ENCODE data around the gene FUT1.

The FUT1 gene

DNA sequence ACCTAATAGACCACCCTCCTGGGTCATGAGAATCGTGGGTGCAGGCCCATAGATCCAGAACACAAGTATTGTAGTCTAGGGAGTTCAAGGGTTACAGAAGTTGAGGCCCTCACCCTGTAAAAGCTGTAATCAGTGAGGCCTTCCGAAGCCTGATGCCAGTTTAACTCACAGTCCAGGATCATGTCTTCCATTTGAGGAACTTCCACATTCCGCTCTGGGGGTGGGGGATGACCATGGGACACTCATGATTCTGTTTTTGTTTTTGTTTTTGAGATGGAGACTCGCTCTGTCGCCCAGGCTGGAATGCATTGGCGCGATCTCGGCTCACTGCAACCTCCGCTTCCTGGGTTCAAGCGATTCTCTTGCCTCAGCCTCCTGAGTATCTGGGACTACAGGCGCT, 10.3 kb downstream of the FUT1 start:
- no peak overlapping the region for H3K27ac ChIP-seq (ENCODE audit: low read depth, low read length)
- no peak overlapping the region for H4K12ac ChIP-seq (ENCODE audit: low read depth, low read length)
- peaks cover 10 to 11% of the 10 kb centered on the region in 2 experiments for H3K4me1 ChIP-seq (ENCODE audit: control insufficient read depth in 1 of 2, insufficient read depth in 2 of 2, low read length in 2 of 2)
- no peak overlapping the region for H2BK5ac ChIP-seq (ENCODE audit: low read depth, low read length, poor library complexity)
- peaks cover 16% of the 10 kb centered on the region for H3K27me3 ChIP-seq (ENCODE audit: insufficient read depth, low read length)
- H3K4me3 ChIP-seq (ENCODE audit: low read depth, low read length) = no peak overlapping the region
- H4K8ac ChIP-seq (ENCODE audit: low read depth, low read length) = no peak overlapping the region
- peaks cover 6% of the 10 kb centered on the region for H3K79me1 ChIP-seq (ENCODE audit: low read length)
- no peak overlapping the region for H3K9ac ChIP-seq (ENCODE audit: low read length)
- no peak overlapping the region for H3K4ac ChIP-seq (ENCODE audit: low read depth, low read length)
- H3K14ac ChIP-seq (ENCODE audit: low read length) = no peak overlapping the region
- no peak overlapping the region for H2AFZ ChIP-seq (ENCODE audit: insufficient read depth, low read length, poor library complexity)
- no peak overlapping the region for H4K91ac ChIP-seq (ENCODE audit: low read depth, low read length)
- WGBS (ENCODE audit: extremely low coverage, insufficient coverage, insufficient read length) = no CpG with 5 or more reads among the region's 11 CpGs
- H2BK12ac ChIP-seq (ENCODE audit: low read length) = no peak overlapping the region
- H3K36me3 ChIP-seq (ENCODE audit: control insufficient read depth in 1 of 2, insufficient read depth in 2 of 2, low read length in 2 of 2) = no peaks in the 10 kb centered on the region
- DNase-seq = no peak
- H3K4me2 ChIP-seq (ENCODE audit: low read length) = no peak overlapping the region
- no peak overlapping the region for H2AK5ac ChIP-seq (ENCODE audit: low read length)
- no peak overlapping the region for H3K23ac ChIP-seq (ENCODE audit: low read length)
- peaks cover 8% of the 10 kb centered on the region for H3K9me3 ChIP-seq (ENCODE audit: insufficient read depth, low read depth, low read length)
- H3K79me2 ChIP-seq (ENCODE audit: control insufficient read depth, insufficient read depth, low read length, poor library complexity) = no peaks in the 10 kb centered on the region
- no peak overlapping the region for H2BK120ac ChIP-seq (ENCODE audit: insufficient read depth, low read length, poor library complexity)
- no peak overlapping the region for H3K18ac ChIP-seq (ENCODE audit: low read length)

DNA sequence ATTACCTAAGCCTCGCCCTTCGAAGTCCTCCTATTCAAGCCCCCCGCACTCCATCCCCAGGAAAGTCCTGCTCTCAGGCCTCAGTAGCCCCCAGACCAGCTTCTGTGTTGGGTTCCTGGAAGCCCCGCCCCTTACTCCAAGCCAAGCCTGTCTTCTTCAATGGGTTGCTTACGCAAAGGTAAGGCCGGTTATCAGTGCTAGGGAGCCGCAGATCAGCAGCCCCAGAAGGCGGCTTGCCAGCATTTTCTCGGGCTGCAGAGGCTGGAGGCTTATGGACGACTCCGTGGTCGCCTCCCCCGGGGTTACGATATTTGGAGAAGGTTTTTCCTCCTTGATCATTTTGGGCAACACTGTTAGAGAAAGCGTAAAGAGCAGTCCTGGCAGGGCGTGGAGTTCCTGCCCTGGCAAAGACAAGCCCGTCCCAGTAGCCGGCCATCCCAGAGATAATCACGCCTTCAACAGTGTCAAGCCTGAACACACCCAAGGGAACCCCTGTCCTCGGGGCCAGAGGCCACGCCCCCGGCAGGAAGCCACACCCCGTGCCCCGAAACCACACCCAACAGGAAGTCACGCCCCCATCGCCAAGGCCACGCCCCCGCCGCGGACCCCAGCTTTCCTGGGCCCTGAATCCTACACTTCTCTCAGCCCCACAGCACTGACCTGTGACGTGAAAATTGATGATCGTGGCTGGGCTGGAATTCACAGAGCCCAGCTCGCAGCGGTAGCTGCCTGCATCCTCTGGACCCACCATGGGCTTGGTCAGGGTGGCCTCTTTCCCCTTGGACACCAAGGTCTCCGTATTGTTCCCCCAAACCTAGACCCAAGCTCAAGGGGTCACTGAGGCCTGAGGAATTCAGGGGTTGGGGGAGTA, 11.1 kb downstream of the FUT1 start:
- peak in 1 of 2 donors; percentile 23 for DNase-seq
- Histone ChIP-seq H2BK120ac (ENCODE audit: insufficient read depth, low read length, poor library complexity) (no peak overlapping the region), H3K4me3 (ENCODE audit: low read depth, low read length) (no peak overlapping the region), H3K4me1 (ENCODE audit: control insufficient read depth in 1 of 2, insufficient read depth in 2 of 2, low read length in 2 of 2) (peaks cover 9 to 10% of the 10 kb centered on the region in 2 experiments), H2BK5ac (ENCODE audit: low read depth, low read length, poor library complexity) (no peak overlapping the region), H3K23ac (ENCODE audit: low read length) (no peak overlapping the region), H3K18ac (ENCODE audit: low read length) (no peak overlapping the region), H3K27ac (ENCODE audit: low read depth, low read length) (no peak overlapping the region), H4K12ac (ENCODE audit: low read depth, low read length) (no peak overlapping the region), H2BK12ac (ENCODE audit: low read length) (no peak overlapping the region), H4K8ac (ENCODE audit: low read depth, low read length) (no peak overlapping the region), H3K9me3 (ENCODE audit: insufficient read depth, low read depth, low read length) (peaks cover 8% of the 10 kb centered on the region), H2AK5ac (ENCODE audit: low read length) (no peak overlapping the region), H3K79me1 (ENCODE audit: low read length) (peaks cover 4% of the 10 kb centered on the region), H3K4me2 (ENCODE audit: low read length) (no peak overlapping the region), H3K4ac (ENCODE audit: low read depth, low read length) (no peak overlapping the region), H4K91ac (ENCODE audit: low read depth, low read length) (no peak overlapping the region), H3K9ac (ENCODE audit: low read length) (no peak overlapping the region), H3K14ac (ENCODE audit: low read length) (no peak overlapping the region), H3K79me2 (ENCODE audit: control insufficient read depth, insufficient read depth, low read length, poor library complexity) (no peaks in the 10 kb centered on the region), H2AFZ (ENCODE audit: insufficient read depth, low read length, poor library complexity) (no peak overlapping the region), H3K27me3 (ENCODE audit: insufficient read depth, low read length) (peaks cover 16% of the 10 kb centered on the region), H3K36me3 (ENCODE audit: control insufficient read depth in 1 of 2, insufficient read depth in 2 of 2, low read length in 2 of 2) (no peaks in the 10 kb centered on the region)
- no CpG with 5 or more reads among the region's 35 CpGs for WGBS (ENCODE audit: extremely low coverage, insufficient coverage, insufficient read length)

DNA sequence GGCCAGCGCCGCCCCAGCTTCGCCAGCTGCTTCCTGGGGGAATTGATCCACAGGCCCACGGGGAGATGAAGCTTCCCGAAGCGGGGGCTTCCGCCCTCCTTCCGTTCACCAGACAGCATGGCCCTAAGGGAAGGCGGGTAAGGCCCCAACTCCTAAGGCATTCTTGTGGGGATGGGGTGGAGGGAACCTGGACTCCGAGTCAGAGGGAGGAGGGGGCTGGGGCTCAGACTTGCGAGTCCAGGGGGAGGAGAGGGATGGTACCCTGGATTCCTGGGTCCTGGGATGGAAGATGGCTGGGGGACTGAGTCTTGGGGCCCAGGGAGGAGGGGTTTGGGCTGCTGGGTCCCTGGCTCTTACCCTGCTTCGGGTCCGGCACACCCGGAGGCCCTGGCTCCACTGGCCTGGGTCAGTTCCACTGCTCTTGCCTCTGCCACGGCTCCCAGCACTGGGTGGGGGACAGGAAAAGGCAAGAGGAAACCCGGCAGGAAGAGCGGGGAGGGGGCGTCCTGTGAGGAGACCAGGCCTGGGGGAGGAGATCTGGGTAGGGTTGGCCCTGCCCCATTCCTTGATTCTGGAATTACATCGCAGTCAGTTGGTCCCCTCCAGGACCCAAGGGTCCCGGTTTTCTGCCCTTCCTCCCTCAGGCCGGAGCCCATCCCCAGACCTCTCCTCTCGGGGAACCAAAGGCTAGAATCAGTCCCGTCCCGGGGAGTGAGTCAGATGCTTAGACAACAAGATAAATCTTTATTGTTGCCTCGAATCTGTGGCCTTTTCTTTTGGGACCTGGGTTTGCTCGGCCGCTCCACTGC, 12.1 kb downstream of the FUT1 start, which contains the start of gene RASIP1:
RASIP1 (minus strand) TSS at position 447 of the 809 bp plus-strand sequence; CDS start at position 119, 328 bp downstream.
- peaks cover 4% of the 10 kb centered on the region for H3K9me3 ChIP-seq (ENCODE audit: insufficient read depth, low read depth, low read length)
- peaks cover 16% of the 10 kb centered on the region for H3K27me3 ChIP-seq (ENCODE audit: insufficient read depth, low read length)
- H3K4ac ChIP-seq (ENCODE audit: low read depth, low read length) = no peak within 1 kb of the TSS
- DNase-seq = no peak
- WGBS (ENCODE audit: extremely low coverage, insufficient coverage, insufficient read length) = no CpG with 5 or more reads among the region's 27 CpGs
- no peak within 1 kb of the TSS for H4K8ac ChIP-seq (ENCODE audit: low read depth, low read length)
- H3K79me1 ChIP-seq (ENCODE audit: low read length) = peaks cover 4% of the 10 kb centered on the region
- H3K4me2 ChIP-seq (ENCODE audit: low read length) = peak within 1 kb of the TSS; percentile 72
- no peaks in the 10 kb centered on the region for H3K36me3 ChIP-seq (ENCODE audit: control insufficient read depth in 1 of 2, insufficient read depth in 2 of 2, low read length in 2 of 2)
- no peak within 1 kb of the TSS for H3K27ac ChIP-seq (ENCODE audit: low read depth, low read length)
- no peak within 1 kb of the TSS for H2AFZ ChIP-seq (ENCODE audit: insufficient read depth, low read length, poor library complexity)
- H3K23ac ChIP-seq (ENCODE audit: low read length) = no peak within 1 kb of the TSS
- no peak within 1 kb of the TSS for H3K14ac ChIP-seq (ENCODE audit: low read length)
- peak within 1 kb of the TSS; percentile 33 for H3K4me3 ChIP-seq (ENCODE audit: low read depth, low read length)
- no peak within 1 kb of the TSS for H2AK5ac ChIP-seq (ENCODE audit: low read length)
- H3K79me2 ChIP-seq (ENCODE audit: control insufficient read depth, insufficient read depth, low read length, poor library complexity) = no peaks in the 10 kb centered on the region
- H4K12ac ChIP-seq (ENCODE audit: low read depth, low read length) = no peak within 1 kb of the TSS
- peaks cover 9 to 10% of the 10 kb centered on the region in 2 experiments for H3K4me1 ChIP-seq (ENCODE audit: control insufficient read depth in 1 of 2, insufficient read depth in 2 of 2, low read length in 2 of 2)
- H2BK120ac ChIP-seq (ENCODE audit: insufficient read depth, low read length, poor library complexity) = no peak within 1 kb of the TSS
- no peak within 1 kb of the TSS for H2BK5ac ChIP-seq (ENCODE audit: low read depth, low read length, poor library complexity)
- no peak within 1 kb of the TSS for H2BK12ac ChIP-seq (ENCODE audit: low read length)
- H3K9ac ChIP-seq (ENCODE audit: low read length) = no peak within 1 kb of the TSS
- H4K91ac ChIP-seq (ENCODE audit: low read depth, low read length) = no peak within 1 kb of the TSS
- H3K18ac ChIP-seq (ENCODE audit: low read length) = no peak within 1 kb of the TSS

DNA sequence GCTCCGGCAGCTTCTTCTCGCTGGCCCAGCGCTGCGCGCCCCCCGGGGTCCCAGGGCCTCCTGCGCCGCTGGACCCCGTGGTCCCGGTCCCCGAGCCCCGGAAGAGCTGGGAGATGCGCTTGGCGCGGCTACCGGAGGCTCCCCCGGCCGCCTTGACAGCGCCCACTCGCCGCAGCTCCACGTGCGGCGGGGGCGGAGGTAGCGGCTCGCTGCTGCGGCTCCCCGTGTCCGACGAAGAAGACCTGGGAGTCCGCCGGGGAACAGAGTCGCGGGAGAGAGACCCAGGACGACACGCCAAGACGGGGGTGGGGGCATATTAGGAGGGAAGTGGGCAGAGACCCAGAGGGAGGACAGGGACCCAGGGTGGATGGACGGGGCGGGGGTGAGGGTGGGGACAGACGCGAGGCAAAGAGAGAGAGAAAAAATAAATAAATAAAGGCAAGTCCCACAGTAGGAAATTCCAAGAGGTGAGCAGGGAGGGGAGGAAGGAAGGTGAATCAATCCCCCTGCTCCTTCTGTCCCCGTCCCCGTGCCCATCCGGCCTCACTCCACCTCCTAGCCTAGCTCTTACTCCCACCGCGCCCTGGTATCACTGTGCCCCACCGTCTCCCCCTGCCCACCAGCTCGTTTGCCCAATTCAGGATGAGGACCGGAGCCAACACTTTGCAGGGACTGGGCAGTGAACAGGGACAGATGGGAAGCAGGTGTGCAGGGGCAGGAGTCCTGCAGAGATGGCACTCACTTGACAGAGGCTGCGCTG, 12.9 kb downstream of the FUT1 start:
- Histone ChIP-seq H4K91ac (ENCODE audit: low read depth, low read length) (peak overlapping the region; percentile 4), H3K23ac (ENCODE audit: low read length) (no peak overlapping the region), H3K9me3 (ENCODE audit: insufficient read depth, low read depth, low read length) (peaks cover 4% of the 10 kb centered on the region), H3K9ac (ENCODE audit: low read length) (no peak overlapping the region), H3K36me3 (ENCODE audit: control insufficient read depth in 1 of 2, insufficient read depth in 2 of 2, low read length in 2 of 2) (no peaks in the 10 kb centered on the region), H3K18ac (ENCODE audit: low read length) (no peak overlapping the region), H2BK120ac (ENCODE audit: insufficient read depth, low read length, poor library complexity) (no peak overlapping the region), H3K4me3 (ENCODE audit: low read depth, low read length) (peak overlapping the region; percentile 33), H3K27me3 (ENCODE audit: insufficient read depth, low read length) (peaks cover 16% of the 10 kb centered on the region), H4K8ac (ENCODE audit: low read depth, low read length) (no peak overlapping the region), H3K79me2 (ENCODE audit: control insufficient read depth, insufficient read depth, low read length, poor library complexity) (no peaks in the 10 kb centered on the region), H4K12ac (ENCODE audit: low read depth, low read length) (no peak overlapping the region), H3K14ac (ENCODE audit: low read length) (no peak overlapping the region), H3K4me1 (ENCODE audit: control insufficient read depth in 1 of 2, insufficient read depth in 2 of 2, low read length in 2 of 2) (peaks cover 9 to 10% of the 10 kb centered on the region in 2 experiments), H2BK5ac (ENCODE audit: low read depth, low read length, poor library complexity) (no peak overlapping the region), H3K4me2 (ENCODE audit: low read length) (peak overlapping the region; percentile 72), H2BK12ac (ENCODE audit: low read length) (no peak overlapping the region), H3K27ac (ENCODE audit: low read depth, low read length) (no peak overlapping the region), H2AK5ac (ENCODE audit: low read length) (no peak overlapping the region), H3K4ac (ENCODE audit: low read depth, low read length) (no peak overlapping the region), H2AFZ (ENCODE audit: insufficient read depth, low read length, poor library complexity) (peak overlapping the region; percentile 52), H3K79me1 (ENCODE audit: low read length) (peaks cover 8% of the 10 kb centered on the region)
- WGBS (ENCODE audit: extremely low coverage, insufficient coverage, insufficient read length) = no CpG with 5 or more reads among the region's 51 CpGs
- DNase-seq = no peak
